ENCODE results near the gene SLC27A3. TPM values are rescaled to one million over a fixed set of nuclear protein-coding genes. Genes with fewer than 3 reads are reported as not detected.
A peak's percentile ranks its signal among the peaks of the same experiment; 100 is the strongest.

Gene SLC27A3
- total RNA-seq, result 10 to 100 TPM; 60.6 to 64.5 TPM
- polyA plus RNA-seq (2013, experiment 1 of 2), result 18.9 TPM
- 18.1 TPM for polyA plus RNA-seq (2013, experiment 2 of 2)
- long read RNA-seq, experiment 1, transcript SLC27A3-201 (10 exons, 3,351 nt), result major isoform, 15 of 43 reads
- long read RNA-seq, experiment 1, partial matches to known transcripts, result 12 of 43 reads
- long read RNA-seq, experiment 1, other reads (novel, unspliced or antisense), result 12 of 43 reads
- long read RNA-seq, experiment 2, full-length matches to known transcripts, result 83 of 117 reads
- long read RNA-seq, experiment 2, partial matches to known transcripts, result 13 of 117 reads
- long read RNA-seq, experiment 2, other reads (novel, unspliced or antisense), result 21 of 117 reads
- long read RNA-seq, experiment 3, transcript SLC27A3-201 (10 exons, 3,351 nt), result major isoform, 61 of 73 reads
- long read RNA-seq, experiment 3, partial matches to known transcripts, result 1 of 73 reads
- long read RNA-seq, experiment 3, other reads (novel, unspliced or antisense), result 11 of 73 reads
- long read RNA-seq, experiment 4, partial matches to known transcripts, result 8 of 10 reads
- long read RNA-seq, experiment 4, other reads (novel, unspliced or antisense), result 1 of 10 reads

- no peaks in the 10 kb centered on the region for H3K27me3 ChIP-seq (ENCODE audit: control insufficient read depth, insufficient read depth, low read length, poor library complexity, severe bottlenecking)
- H3K4me3 Mint-ChIP-seq, result peak within 1 kb of the TSS; percentile 75
- H3K27me3 Mint-ChIP-seq (ENCODE audit: insufficient read depth), result no peaks in the 10 kb centered on the region
- H3K9me3 Mint-ChIP-seq, result no peaks in the 10 kb centered on the region
- WGBS, 2 experiments (ENCODE audit: insufficient coverage in 1 of 2, insufficient read length in 1 of 2), result 10 to 22% methylated on average over 17 to 35 of the region's 35 CpGs
- H3K27ac Mint-ChIP-seq, result peak within 1 kb of the TSS; percentile 87
- peak within 1 kb of the TSS; percentile 85 for H3K4me3 ChIP-seq (ENCODE audit: low read length)
- DNase-seq, result peak; percentile 80
- H3K36me3 Mint-ChIP-seq (ENCODE audit: low read depth), result peaks cover 50% of the 10 kb centered on the region
- H3K9ac ChIP-seq (ENCODE audit: extremely low read depth, low read length, poor library complexity, severe bottlenecking), result peak within 1 kb of the TSS; percentile 74
- peaks cover 21% of the 10 kb centered on the region for H3K4me1 Mint-ChIP-seq
- H3K36me3 ChIP-seq (ENCODE audit: control insufficient read depth, insufficient read depth, low read length), result peaks cover 52% of the 10 kb centered on the region
- peaks cover 2% of the 10 kb centered on the region for H3K4me1 ChIP-seq (ENCODE audit: control insufficient read depth, insufficient read depth, low read length)
- H3K27ac ChIP-seq (ENCODE audit: low read depth, low read length), result peak within 1 kb of the TSS; percentile 29
- H3K9me3 ChIP-seq (ENCODE audit: control insufficient read depth, low read length), result no peaks in the 10 kb centered on the region
- no peak for TF ChIP-seq CTCF (conservative IDR thresholded peaks at IDR 0.05)
These were observed at the start of gene SLC27A3 for GRCh38 chr1:153774780-153775457. TSS of gene SLC27A3 (plus strand) at chr1:153775407. CDS start at chr1:153775498, 91 bp downstream.

- WGBS, 2 experiments (ENCODE audit: insufficient coverage in 1 of 2, insufficient read length in 1 of 2), result 3 to 8% methylated on average over 24 to 44 of the region's 49 CpGs
These were observed 47.5 kb upstream of the SLC27A3 start, which contains the start of gene INTS3 for GRCh38 chr1:153727463-153728304. TSS of gene INTS3 (plus strand) at chr1:153728050. CDS start at chr1:153728635, 585 bp downstream.

More at GRCh38 chr1:153727463-153728304, 47.5 kb upstream of the SLC27A3 start, which contains the start of gene INTS3:
- Histone ChIP-seq H3K27ac (ENCODE audit: low read depth, low read length) (peak within 1 kb of the TSS; percentile 88), H3K4me3 (ENCODE audit: low read length) (peak within 1 kb of the TSS; percentile 99), H3K9ac (ENCODE audit: extremely low read depth, low read length, poor library complexity, severe bottlenecking) (peak within 1 kb of the TSS; percentile 93), H3K4me1 (ENCODE audit: control insufficient read depth, insufficient read depth, low read length) (no peaks in the 10 kb centered on the region), H3K36me3 (ENCODE audit: control insufficient read depth, insufficient read depth, low read length) (peaks cover 22% of the 10 kb centered on the region), H3K27me3 (ENCODE audit: control insufficient read depth, insufficient read depth, low read length, poor library complexity, severe bottlenecking) (no peaks in the 10 kb centered on the region), H3K9me3 (ENCODE audit: control insufficient read depth, low read length) (no peaks in the 10 kb centered on the region)
- Mint-ChIP-seq H3K36me3 (ENCODE audit: low read depth) (peaks cover 13% of the 10 kb centered on the region), H3K9me3 (no peaks in the 10 kb centered on the region), H3K4me1 (peaks cover 25% of the 10 kb centered on the region), H3K4me3 (peak within 1 kb of the TSS; percentile 93), H3K27me3 (ENCODE audit: insufficient read depth) (no peaks in the 10 kb centered on the region), H3K27ac (peak within 1 kb of the TSS; percentile 96)
- DNase-seq, result peak; percentile 100
- TF ChIP-seq CTCF (conservative IDR thresholded peaks at IDR 0.05), result peak; percentile 46
